Measurements from ENCODE around the gene LILRB1. TPM values are rescaled to one million over a fixed set of nuclear protein-coding genes. Genes with fewer than 3 reads are reported as not detected.

Gene LILRB1
- total RNA-seq, 1 donor from 2014 or later, result not detected

DNA sequence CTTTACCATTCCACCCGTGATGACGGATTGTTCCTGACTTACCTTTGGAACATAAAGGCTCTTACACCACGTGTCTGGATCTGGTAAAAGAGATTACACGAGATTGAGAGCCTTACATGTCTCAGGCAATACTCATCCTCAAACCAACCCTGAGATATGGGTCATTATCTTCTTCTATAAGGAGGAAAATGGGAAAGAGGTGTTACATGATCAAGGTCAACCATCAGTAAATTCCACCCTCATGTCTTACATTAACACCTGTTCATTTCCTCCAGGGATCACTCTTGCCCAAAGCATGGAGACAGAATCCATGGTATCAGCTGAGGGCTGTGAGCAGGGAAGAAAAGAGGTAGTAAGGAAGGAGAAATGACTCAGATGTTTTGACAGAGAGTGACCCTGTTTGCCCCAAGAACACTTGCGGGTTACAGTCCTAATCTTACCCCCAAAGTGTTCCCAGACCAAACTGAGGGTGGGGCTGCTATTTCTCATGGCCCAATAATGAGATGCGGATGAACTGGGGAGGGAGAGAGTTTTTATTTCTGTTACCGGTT, 52.1 kb downstream of the LILRB1 start:
- H3K4me3 Mint-ChIP-seq (ENCODE audit: unreplicated experiment), result no peak overlapping the region
- DNase-seq (ENCODE audit: low spot score), result no peak
- H3K4me1 Mint-ChIP-seq (ENCODE audit: low read depth), result no peaks in the 10 kb centered on the region
- TF ChIP-seq, protein P1, sequence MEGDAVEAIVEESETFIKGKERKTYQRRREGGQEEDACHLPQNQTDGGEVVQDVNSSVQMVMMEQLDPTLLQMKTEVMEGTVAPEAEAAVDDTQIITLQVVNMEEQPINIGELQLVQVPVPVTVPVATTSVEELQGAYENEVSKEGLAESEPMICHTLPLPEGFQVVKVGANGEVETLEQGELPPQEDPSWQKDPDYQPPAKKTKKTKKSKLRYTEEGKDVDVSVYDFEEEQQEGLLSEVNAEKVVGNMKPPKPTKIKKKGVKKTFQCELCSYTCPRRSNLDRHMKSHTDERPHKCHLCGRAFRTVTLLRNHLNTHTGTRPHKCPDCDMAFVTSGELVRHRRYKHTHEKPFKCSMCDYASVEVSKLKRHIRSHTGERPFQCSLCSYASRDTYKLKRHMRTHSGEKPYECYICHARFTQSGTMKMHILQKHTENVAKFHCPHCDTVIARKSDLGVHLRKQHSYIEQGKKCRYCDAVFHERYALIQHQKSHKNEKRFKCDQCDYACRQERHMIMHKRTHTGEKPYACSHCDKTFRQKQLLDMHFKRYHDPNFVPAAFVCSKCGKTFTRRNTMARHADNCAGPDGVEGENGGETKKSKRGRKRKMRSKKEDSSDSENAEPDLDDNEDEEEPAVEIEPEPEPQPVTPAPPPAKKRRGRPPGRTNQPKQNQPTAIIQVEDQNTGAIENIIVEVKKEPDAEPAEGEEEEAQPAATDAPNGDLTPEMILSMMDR (IDR thresholded peaks at IDR 0.05), result no peak
- H3K27ac Mint-ChIP-seq (ENCODE audit: unreplicated experiment), result no peak overlapping the region
- no peaks in the 10 kb centered on the region for H3K36me3 Mint-ChIP-seq (ENCODE audit: low read depth)
- H3K9me3 Mint-ChIP-seq (ENCODE audit: low read depth), result peaks cover 5% of the 10 kb centered on the region
- H3K27me3 Mint-ChIP-seq (ENCODE audit: low read depth), result no peaks in the 10 kb centered on the region

DNA sequence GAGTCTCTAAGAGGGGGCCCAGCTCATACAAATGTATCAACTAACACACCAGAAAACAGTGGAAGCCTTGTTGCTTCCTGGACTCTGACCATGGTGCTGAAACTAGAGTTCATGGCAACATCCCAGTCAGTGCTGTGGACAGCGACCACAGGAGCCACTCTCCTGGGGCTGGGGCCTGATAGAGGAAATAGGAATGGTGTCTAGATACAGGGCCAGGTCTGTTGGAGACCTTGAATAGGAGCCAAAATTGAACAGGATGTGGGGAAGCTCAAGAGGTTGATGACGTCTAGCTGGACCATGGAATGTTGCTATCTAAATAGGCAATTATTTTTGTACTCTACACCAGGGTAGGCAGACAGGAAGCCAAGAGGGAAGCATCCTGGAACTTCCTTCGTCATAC, 54.2 kb downstream of the LILRB1 start:
- H3K4me3 Mint-ChIP-seq (ENCODE audit: unreplicated experiment), result no peak overlapping the region
- TF ChIP-seq, protein P1 (IDR thresholded peaks at IDR 0.05), result no peak
- no peak for DNase-seq (ENCODE audit: low spot score)
- H3K9me3 Mint-ChIP-seq (ENCODE audit: low read depth), result peaks cover 11% of the 10 kb centered on the region
- no peaks in the 10 kb centered on the region for H3K27me3 Mint-ChIP-seq (ENCODE audit: low read depth)
- H3K36me3 Mint-ChIP-seq (ENCODE audit: low read depth), result no peaks in the 10 kb centered on the region
- H3K4me1 Mint-ChIP-seq (ENCODE audit: low read depth), result no peaks in the 10 kb centered on the region
- no peak overlapping the region for H3K27ac Mint-ChIP-seq (ENCODE audit: unreplicated experiment)

Small RNAs within 50 kb of the gene (microRNA-seq; reads per million reads assigned to microRNA genes)
- gene MIR8061 (ENCODE audit: borderline number of aligned reads), result not detected

Other genes with a start within 250 kb of the LILRB1 start
- gene TTYH1, start 215.0 kb upstream of the LILRB1 start, total RNA-seq, result 0.49 TPM in 1 of 3 replicates, not detected in the others
- 110 to 166 TPM (median 116 TPM) in 3 replicates for gene LENG8, start 181.3 kb upstream of the LILRB1 start, total RNA-seq
- 10.2 to 14.8 TPM (median 13.2 TPM) in 3 replicates for gene LENG9, start 166.7 kb upstream of the LILRB1 start, total RNA-seq
- gene CDC42EP5, start 157.2 kb upstream of the LILRB1 start, total RNA-seq, result 62.9 to 66.4 TPM (median 66.4 TPM) in 3 replicates
- gene LAIR2, start 127.7 kb upstream of the LILRB1 start, total RNA-seq, result not detected in 3 replicates
- gene LILRA2, start 56.7 kb upstream of the LILRB1 start, total RNA-seq, result not detected in 3 replicates
- gene LILRA1, start 36.9 kb upstream of the LILRB1 start, total RNA-seq, result not detected in 3 replicates
- gene LILRB4, start 32.5 kb downstream of the LILRB1 start, total RNA-seq, result not detected in 3 replicates
- gene KIR3DL3, start 94.0 kb downstream of the LILRB1 start, total RNA-seq, result not detected in 3 replicates
- gene KIR2DL3, start 108.0 kb downstream of the LILRB1 start, total RNA-seq, result not detected in 3 replicates
- gene KIR2DL1, start 139.3 kb downstream of the LILRB1 start, total RNA-seq, result not detected in 3 replicates
- gene KIR2DL4, start 173.1 kb downstream of the LILRB1 start, total RNA-seq, result not detected in 3 replicates
- gene KIR3DL1, start 186.0 kb downstream of the LILRB1 start, total RNA-seq, result not detected in 3 replicates
- gene KIR2DS4, start 202.2 kb downstream of the LILRB1 start, total RNA-seq, result not detected in 3 replicates
- gene KIR3DL2, start 220.0 kb downstream of the LILRB1 start, total RNA-seq, result not detected in 3 replicates
- gene FCAR, start 243.8 kb downstream of the LILRB1 start, total RNA-seq, result not detected in 3 replicates